GM12865 (cell line): ENCODE measurements around the gene NCCRP1.

ENCODE experiments used
- DNase-seq: peaks from one replicate; pipeline ENCODE4 v3.0.0; 2010; ENCODE audit warnings: low read depth
- H3K4me3 ChIP-seq: 2 replicates; pipeline ENCODE4 v1.5.1; 2011; ENCODE audit warnings: mild to moderate bottlenecking, low read depth, low read length, control low read depth
- CTCF ChIP-seq: IDR thresholded peaks from 2 replicates; pipeline ENCODE4 v1.5.1; 2011; ENCODE audit warnings: low read length, control low read depth, low read depth, inconsistent platforms; ENCODE audit not compliant: insufficient read depth; ENCODE audit errors: missing control alignments

Gene NCCRP1

DNA sequence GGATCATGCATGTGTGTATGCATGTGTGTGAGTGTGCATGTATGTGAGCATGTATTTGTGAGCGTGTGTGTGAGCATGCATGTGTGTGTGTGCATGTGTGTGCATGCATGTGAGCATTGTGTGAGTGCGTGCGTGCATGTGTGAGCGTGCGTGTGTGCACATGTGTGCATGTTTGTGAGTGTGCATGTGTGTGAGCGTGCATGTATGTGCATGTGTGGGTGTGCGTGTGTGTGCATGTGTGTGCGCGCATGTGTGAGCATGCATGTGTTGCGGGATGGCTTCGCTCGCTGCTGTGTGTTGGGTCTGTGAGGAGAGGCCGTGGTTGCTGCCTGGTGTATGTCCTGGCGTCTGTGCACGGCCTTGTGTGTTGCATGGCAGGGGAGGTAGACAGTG is 38.8 kb upstream of the NCCRP1 start:
- TF ChIP-seq CTCF: no peak

GRCh38 chr19:39158646-39159260 is 38.0 kb upstream of the NCCRP1 start:
- DNase-seq: no peak
- H3K4me3 ChIP-seq: no peak overlapping the region
- TF ChIP-seq CTCF: no peak

More for the DNA sequence above, 38.8 kb upstream of the NCCRP1 start:
- no peak for DNase-seq
- H3K4me3 ChIP-seq: no peak overlapping the region

- no peak for TF ChIP-seq CTCF
- DNase-seq: no peak
- no peak overlapping the region for H3K4me3 ChIP-seq
Measured at GRCh38 chr19:39160523-39160861, 36.3 kb upstream of the NCCRP1 start.

- TF ChIP-seq CTCF: no peak
- no peak for DNase-seq
- no peak overlapping the region for H3K4me3 ChIP-seq
Measured at GRCh38 chr19:39160889-39161672, 35.7 kb upstream of the NCCRP1 start.

GRCh38 chr19:39162441-39163043 is 34.2 kb upstream of the NCCRP1 start:
- no peak for TF ChIP-seq CTCF
- no peak for DNase-seq
- H3K4me3 ChIP-seq: no peak overlapping the region

DNA sequence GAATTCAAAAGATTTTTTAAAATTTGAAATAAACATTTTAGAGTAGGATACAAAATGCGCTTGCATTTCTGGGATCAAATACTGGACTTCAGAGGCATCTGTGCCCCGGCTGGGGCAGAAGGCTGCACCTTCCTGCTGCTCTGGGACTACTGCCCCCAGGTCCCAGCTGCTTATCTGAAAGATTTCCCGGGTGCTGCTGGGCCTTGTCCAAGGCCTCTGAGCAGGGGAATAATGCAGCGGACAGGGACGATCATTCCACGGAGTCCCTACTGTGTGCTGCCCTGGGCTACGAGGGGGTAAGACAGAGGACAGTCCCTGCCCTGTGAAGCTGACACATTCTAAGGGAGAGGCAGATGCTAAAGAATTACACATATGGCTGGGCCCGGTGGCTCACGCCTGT is 33.1 kb upstream of the NCCRP1 start:
- no peak for TF ChIP-seq CTCF
- DNase-seq: no peak
- H3K4me3 ChIP-seq: no peak overlapping the region
